ENCODE data around the gene NDUFB6.

NDUFB6 gene

GRCh38 chr9:32516241-32516640 lies 56.7 kb downstream of the NDUFB6 start:
- DNase-seq = no peak

GRCh38 chr9:32508728-32509127 lies 64.2 kb downstream of the NDUFB6 start:
- DNase-seq = no peak

GRCh38 chr9:32503008-32503407 lies 70.0 kb downstream of the NDUFB6 start:
- no peak for DNase-seq
